Uterus (tissue), 2 donors: ENCODE measurements around the gene ACOT11.

Source experiments
- CTCF ChIP-seq, 4 experiments: fragments of 200-600 bp in 2 of 4; fragments of 450-650 bp in 2 of 4; sonication (generic) in 2 of 4; IDR thresholded peaks; one replicate each; pipeline ENCODE4 v1.5.1; 2016 to 2019; ENCODE audit warnings: antibody characterized with exemption in 4 of 4, mild to moderate bottlenecking in 2 of 4, moderate library complexity in 1 of 4
- POLR2A ChIP-seq, 2 donors: fragments of 450-650 bp; IDR thresholded peaks; one replicate each; pipeline ENCODE4 v1.6.1; 2016; ENCODE audit warnings: antibody characterized with exemption in 2 of 2, mild to moderate bottlenecking in 1 of 2, moderate library complexity in 1 of 2

DNA sequence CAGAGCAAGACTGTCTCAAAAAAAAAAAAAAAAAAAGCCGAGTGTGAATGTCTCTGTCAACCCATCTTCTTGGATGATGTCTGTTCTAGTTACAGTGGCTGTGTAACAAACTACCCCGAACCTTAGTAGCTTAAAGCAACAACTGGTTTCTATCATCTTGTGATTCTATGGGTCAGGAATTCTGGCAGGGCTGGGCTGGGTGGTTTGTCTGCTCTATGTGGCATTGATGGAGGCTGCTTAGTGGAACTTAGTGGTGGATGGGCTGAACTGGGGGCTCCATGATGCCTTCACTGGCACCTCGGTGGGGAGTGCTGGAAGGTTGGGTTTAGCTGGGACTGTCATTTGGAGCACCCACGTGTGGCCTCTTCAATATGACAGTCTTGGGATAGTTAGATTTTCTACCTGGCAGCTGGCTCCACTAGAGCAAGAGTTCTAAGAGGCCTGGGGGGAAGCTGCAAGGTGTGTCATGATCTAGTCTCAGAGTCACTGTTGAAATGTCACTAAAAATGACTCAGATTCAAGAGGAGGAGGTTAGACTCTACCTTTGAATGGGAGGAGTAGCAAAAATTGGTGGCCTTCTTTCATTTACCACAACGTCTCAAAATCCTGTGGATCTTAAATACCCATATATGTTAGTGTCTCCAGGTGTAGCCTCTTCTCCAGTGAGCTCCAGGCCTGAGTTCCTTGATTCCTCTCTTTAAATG lies 18.6 kb downstream of the ACOT11 start:
- TF ChIP-seq POLR2A (IDR thresholded peaks at IDR 0.05), result no peak
- TF ChIP-seq CTCF (IDR thresholded peaks at IDR 0.05), result no peak
